Loucy (cell line): ENCODE results near the gene RAB4A.

Experiments used
- CTCF ChIP-seq: fragments of 200-600 bp; sonication (generic); conservative IDR thresholded peaks from 2 replicates; pipeline ENCODE4 v1.5.1; 2014; ENCODE audit warnings: mild to moderate bottlenecking, antibody characterized with exemption, low read length
- EZH2phosphoT487 ChIP-seq: fragments of 200-600 bp; IDR thresholded peaks from 2 replicates; pipeline ENCODE4 v1.6.1; 2018; ENCODE audit warnings: antibody characterized with exemption, mild to moderate bottlenecking, moderate library complexity, borderline replicate concordance

GRCh38 chr1:229328598-229329362, 57.9 kb downstream of the RAB4A start:
- TF ChIP-seq CTCF (no peak), EZH2phosphoT487 (no peak)
